Measurements from ENCODE around the gene PORCN. TPM values are rescaled to one million over a fixed set of nuclear protein-coding genes. Genes with fewer than 3 reads are reported as not detected.
"Not testable (repeated sequence)": the region's sequence is repeated elsewhere in the genome, so short reads cannot be mapped to it uniquely, and the experiment has no call there.

PORCN gene
- total RNA-seq, 1 donor from 2014 or later = 1.9 TPM

GRCh38 chrX:48509619-48510018, 827 bp downstream of the PORCN start:
- ATAC-seq = no peak

GRCh38 chrX:48511560-48511959, 2.8 kb downstream of the PORCN start:
- no peak for DNase-seq (ENCODE audit: low spot score)
- peak; percentile 59 for ATAC-seq

More at GRCh38 chrX:48509619-48510018, 827 bp downstream of the PORCN start:
- DNase-seq (ENCODE audit: low spot score) = no peak

- DNase-seq (ENCODE audit: low spot score) (no peak), ATAC-seq (no peak)
These were observed 3.7 kb downstream of the PORCN start for GRCh38 chrX:48512371-48512935.

- no peak for ATAC-seq
- DNase-seq (ENCODE audit: low spot score) = no peak
These were observed 4.9 kb downstream of the PORCN start for GRCh38 chrX:48513670-48514069.

- DNase-seq (ENCODE audit: low spot score) (no peak), ATAC-seq (no peak)
These were observed 5.5 kb downstream of the PORCN start for GRCh38 chrX:48514126-48514806.

- DNase-seq (ENCODE audit: low spot score) (no peak), ATAC-seq (no peak)
These were observed 6.2 kb downstream of the PORCN start for GRCh38 chrX:48514868-48515460.

GRCh38 chrX:48515842-48516241, 7.0 kb downstream of the PORCN start:
- ATAC-seq (no peak), DNase-seq (ENCODE audit: low spot score) (no peak)

GRCh38 chrX:48516285-48516684, 7.5 kb downstream of the PORCN start:
- DNase-seq (ENCODE audit: low spot score) (no peak), ATAC-seq (no peak)

GRCh38 chrX:48516987-48517386, 8.2 kb downstream of the PORCN start:
- no peak for DNase-seq (ENCODE audit: low spot score)
- ATAC-seq = no peak

- not testable (repeated sequence) for DNase-seq (ENCODE audit: low spot score); ATAC-seq
These were observed 10.7 kb downstream of the PORCN start for GRCh38 chrX:48519481-48519880.

- no peak for ATAC-seq
- DNase-seq (ENCODE audit: low spot score) = no peak
These were observed 11.7 kb downstream of the PORCN start for GRCh38 chrX:48520455-48520854.

- ATAC-seq (no peak), DNase-seq (ENCODE audit: low spot score) (no peak)
These were observed 12.2 kb downstream of the PORCN start for GRCh38 chrX:48520976-48521352.

- ATAC-seq (peak; percentile 96), DNase-seq (ENCODE audit: low spot score) (peak; percentile 94)
These were observed 12.8 kb downstream of the PORCN start, which contains the start of gene EBP for GRCh38 chrX:48521353-48522243. Gene EBP, plus strand, starts transcription at chrX:48521808. Its CDS starts 1,964 bp downstream, at chrX:48523772.

GRCh38 chrX:48522291-48522690, 13.5 kb downstream of the PORCN start:
- peak; percentile 76 for ATAC-seq

GRCh38 chrX:48523682-48524081, 14.9 kb downstream of the PORCN start:
- no peak for DNase-seq (ENCODE audit: low spot score)
- ATAC-seq = no peak

More at GRCh38 chrX:48522291-48522690, 13.5 kb downstream of the PORCN start:
- peak; percentile 72 for DNase-seq (ENCODE audit: low spot score)

GRCh38 chrX:48525853-48526252, 17.1 kb downstream of the PORCN start:
- not testable (repeated sequence) for ATAC-seq; DNase-seq (ENCODE audit: low spot score)

GRCh38 chrX:48530736-48531135, 21.9 kb downstream of the PORCN start:
- ATAC-seq = no peak
- DNase-seq (ENCODE audit: low spot score) = no peak

- no peak for ATAC-seq
- DNase-seq (ENCODE audit: low spot score) = no peak
These were observed 22.7 kb downstream of the PORCN start for GRCh38 chrX:48531358-48531959.

GRCh38 chrX:48532161-48532560, 23.4 kb downstream of the PORCN start:
- ATAC-seq = no peak
- DNase-seq (ENCODE audit: low spot score) = no peak

- DNase-seq (ENCODE audit: low spot score) (no peak), ATAC-seq (no peak)
These were observed 24.4 kb downstream of the PORCN start for GRCh38 chrX:48533165-48533564.
